Measurements from ENCODE around the gene LTV1. TPM values are rescaled to one million over a fixed set of nuclear protein-coding genes. Genes with fewer than 3 reads are reported as not detected.

LTV1 gene
- total and polyA plus RNA-seq, 2 experiments from 2014 or later = 17.9 to 33.6 TPM

GRCh38 chr6:143884216-143884900 lies 41.2 kb downstream of the LTV1 start:
- no peaks in the 10 kb centered on the region for H4K20me1 ChIP-seq (ENCODE audit: insufficient read depth)
- no peaks in the 10 kb centered on the region for H3F3A ChIP-seq (ENCODE audit: insufficient read depth)
- no peak for TF ChIP-seq EZH2 (IDR thresholded peaks at IDR 0.05; ENCODE audit: insufficient read depth, poor library complexity, severe bottlenecking)
- TF ChIP-seq EZH2phosphoT487 (IDR thresholded peaks at IDR 0.05; ENCODE audit: insufficient read depth, low read depth) = no peak
- H2AFZ ChIP-seq = no peak overlapping the region
- H3K9ac ChIP-seq = no peak overlapping the region
- H3K4me2 ChIP-seq (ENCODE audit: unreplicated experiment) = no peak overlapping the region
- H3K27ac ChIP-seq = no peak overlapping the region
- H3K4me3 ChIP-seq = no peak overlapping the region
- no peaks in the 10 kb centered on the region for H3K4me1 ChIP-seq (ENCODE audit: insufficient read depth)
- no peaks in the 10 kb centered on the region for H3K9me2 ChIP-seq (ENCODE audit: insufficient read depth)
- no peaks in the 10 kb centered on the region for H3K27me3 ChIP-seq (replicated peaks; ENCODE audit: insufficient read depth)
- 42 to 48% methylated on average over 7 of the region's 7 CpGs for WGBS, 2 experiments (ENCODE audit: low coverage in 1 of 2, low lambda C conversion rate in 2 of 2, missing lambda C conversion rate in 2 of 2)
- H3K79me2 ChIP-seq (ENCODE audit: insufficient read depth) = no peaks in the 10 kb centered on the region
- H3K9me3 ChIP-seq (ENCODE audit: low read depth) = no peaks in the 10 kb centered on the region
- in situ Hi-C loops (cut with MboI) = no loop called here
- no peaks in the 10 kb centered on the region for H3K36me3 ChIP-seq (ENCODE audit: low read depth)
- peak; percentile 6 for DNase-seq

- no peak overlapping the region for H3K4me2 ChIP-seq (ENCODE audit: unreplicated experiment)
- no peaks in the 10 kb centered on the region for H3F3A ChIP-seq (ENCODE audit: insufficient read depth)
- WGBS, 2 experiments (ENCODE audit: low coverage in 1 of 2, low lambda C conversion rate in 2 of 2, missing lambda C conversion rate in 2 of 2) = 87 to 100% methylated on average over 1 of the region's 1 CpG
- no peaks in the 10 kb centered on the region for H3K4me1 ChIP-seq (ENCODE audit: insufficient read depth)
- H3K79me2 ChIP-seq (ENCODE audit: insufficient read depth) = no peaks in the 10 kb centered on the region
- no peaks in the 10 kb centered on the region for H3K36me3 ChIP-seq (ENCODE audit: low read depth)
- in situ Hi-C loops (cut with MboI) = no loop called here
- no peaks in the 10 kb centered on the region for H4K20me1 ChIP-seq (ENCODE audit: insufficient read depth)
- no peaks in the 10 kb centered on the region for H3K9me2 ChIP-seq (ENCODE audit: insufficient read depth)
- DNase-seq = no peak
- H3K27ac ChIP-seq = no peak overlapping the region
- H3K27me3 ChIP-seq (replicated peaks; ENCODE audit: insufficient read depth) = no peaks in the 10 kb centered on the region
- no peak overlapping the region for H2AFZ ChIP-seq
- no peak overlapping the region for H3K9ac ChIP-seq
- H3K9me3 ChIP-seq (ENCODE audit: low read depth) = no peaks in the 10 kb centered on the region
- TF ChIP-seq EZH2 (IDR thresholded peaks at IDR 0.05; ENCODE audit: insufficient read depth, poor library complexity, severe bottlenecking) (no peak), EZH2phosphoT487 (IDR thresholded peaks at IDR 0.05; ENCODE audit: insufficient read depth, low read depth) (no peak)
- no peak overlapping the region for H3K4me3 ChIP-seq
Measured at GRCh38 chr6:143885116-143885515, 42.0 kb downstream of the LTV1 start.

- Histone ChIP-seq H3K4me2 (ENCODE audit: unreplicated experiment) (no peak overlapping the region), H3K27me3 (replicated peaks; ENCODE audit: insufficient read depth) (no peaks in the 10 kb centered on the region), H3F3A (ENCODE audit: insufficient read depth) (no peaks in the 10 kb centered on the region), H3K27ac (no peak overlapping the region), H4K20me1 (ENCODE audit: insufficient read depth) (no peaks in the 10 kb centered on the region), H3K36me3 (ENCODE audit: low read depth) (no peaks in the 10 kb centered on the region), H2AFZ (no peak overlapping the region), H3K9me2 (ENCODE audit: insufficient read depth) (no peaks in the 10 kb centered on the region), H3K4me3 (no peak overlapping the region), H3K9me3 (ENCODE audit: low read depth) (no peaks in the 10 kb centered on the region), H3K4me1 (ENCODE audit: insufficient read depth) (no peaks in the 10 kb centered on the region), H3K79me2 (ENCODE audit: insufficient read depth) (no peaks in the 10 kb centered on the region), H3K9ac (no peak overlapping the region)
- DNase-seq = no peak
- in situ Hi-C loops (cut with MboI) = no loop called here
- TF ChIP-seq EZH2phosphoT487 (IDR thresholded peaks at IDR 0.05; ENCODE audit: insufficient read depth, low read depth) = no peak
- WGBS, 2 experiments (ENCODE audit: low coverage in 1 of 2, low lambda C conversion rate in 2 of 2, missing lambda C conversion rate in 2 of 2) = 59 to 62% methylated on average over 1 of the region's 1 CpG
Measured at GRCh38 chr6:143894655-143895054, 51.5 kb downstream of the LTV1 start.

GRCh38 chr6:143896126-143896860 lies 53.2 kb downstream of the LTV1 start:
- Histone ChIP-seq H3K27me3 (replicated peaks; ENCODE audit: insufficient read depth) (no peaks in the 10 kb centered on the region), H3K36me3 (ENCODE audit: low read depth) (no peaks in the 10 kb centered on the region), H3K4me2 (ENCODE audit: unreplicated experiment) (no peak overlapping the region), H3K27ac (no peak overlapping the region), H3K9ac (no peak overlapping the region), H3K4me1 (ENCODE audit: insufficient read depth) (no peaks in the 10 kb centered on the region), H3K4me3 (no peak overlapping the region), H3K9me2 (ENCODE audit: insufficient read depth) (no peaks in the 10 kb centered on the region), H3K79me2 (ENCODE audit: insufficient read depth) (no peaks in the 10 kb centered on the region), H3F3A (ENCODE audit: insufficient read depth) (no peaks in the 10 kb centered on the region), H2AFZ (no peak overlapping the region), H3K9me3 (ENCODE audit: low read depth) (no peaks in the 10 kb centered on the region), H4K20me1 (ENCODE audit: insufficient read depth) (no peaks in the 10 kb centered on the region)
- 60 to 85% methylated on average over 3 of the region's 3 CpGs for WGBS, 2 experiments (ENCODE audit: low coverage in 1 of 2, low lambda C conversion rate in 2 of 2, missing lambda C conversion rate in 2 of 2)
- TF ChIP-seq EZH2 (IDR thresholded peaks at IDR 0.05; ENCODE audit: insufficient read depth, poor library complexity, severe bottlenecking) (no peak), EZH2phosphoT487 (IDR thresholded peaks at IDR 0.05; ENCODE audit: insufficient read depth, low read depth) (no peak)
- in situ Hi-C loops (cut with MboI) = no loop called here
- peak; percentile 14 for DNase-seq
